ENCODE measurements around the gene MRPL10. TPM values are rescaled to one million over a fixed set of nuclear protein-coding genes. Genes with fewer than 3 reads are reported as not detected.
A peak's percentile ranks its signal among the peaks of the same experiment; 100 is the strongest.

MRPL10 gene
- total RNA-seq, 1 experiment from 2014 or later, result 67.2 TPM

GRCh38 chr17:47878203-47879027 lies 47.1 kb upstream of the MRPL10 start:
- no peak overlapping the region for H4K91ac ChIP-seq (ENCODE audit: insufficient read length, low read depth, low read length)
- no peak overlapping the region for H3K9ac ChIP-seq (ENCODE audit: extremely low read depth, insufficient read length, low read length)
- no peak overlapping the region for H2BK5ac ChIP-seq (ENCODE audit: insufficient read length, low read length)
- H3K4me2 ChIP-seq (ENCODE audit: insufficient read depth, insufficient read length, low read length), result no peak overlapping the region
- H2AK5ac ChIP-seq (ENCODE audit: insufficient read length, low read length), result no peak overlapping the region
- H3K27me3 ChIP-seq (ENCODE audit: insufficient read depth, low read length), result no peaks in the 10 kb centered on the region; the same call in 1 of the 2 replicates
- Mint-ChIP-seq H3K36me3 (ENCODE audit: insufficient read depth in 1 of 3, low read depth in 3 of 3) (no peaks in the 10 kb centered on the region), H3K4me1 (peaks cover 31 to 43% of the 10 kb centered on the region in 2 experiments), H3K27ac (no peak overlapping the region; a peak in 1 of 7 replicates), H3K27me3 (ENCODE audit: low read depth) (peaks cover 57% of the 10 kb centered on the region), H3K4me3 (no peak overlapping the region), H3K9me3 (no peaks in the 10 kb centered on the region)
- no peaks in the 10 kb centered on the region for H3K79me2 ChIP-seq (ENCODE audit: insufficient read depth, low read length)
- no CpG with 5 or more reads among the region's 10 CpGs for WGBS (ENCODE audit: extremely low coverage, insufficient read length, low lambda C conversion rate)
- DNase-seq, result peak; percentile 33
- no peak overlapping the region for H3K4ac ChIP-seq (ENCODE audit: low read depth, low read length)
- no peak overlapping the region for H3T11ph ChIP-seq (ENCODE audit: low read length)
- TF ChIP-seq CTCF (conservative IDR thresholded peaks at IDR 0.05), result no peak
- H4K8ac ChIP-seq (replicated peaks; ENCODE audit: insufficient read length, low read depth, low read length), result no peak overlapping the region
- H2BK20ac ChIP-seq (ENCODE audit: low read depth, low read length, poor library complexity, severe bottlenecking), result no peak overlapping the region
- no peak overlapping the region for H3K23ac ChIP-seq (ENCODE audit: insufficient read length, low read depth, low read length)
- no peaks in the 10 kb centered on the region for H3K79me1 ChIP-seq (ENCODE audit: insufficient read depth, low read depth, low read length, poor library complexity, severe bottlenecking)
- no peak overlapping the region for H2BK120ac ChIP-seq (ENCODE audit: low read depth, low read length, poor library complexity, severe bottlenecking)
- H3K14ac ChIP-seq (ENCODE audit: insufficient read depth, low read length), result no peak overlapping the region
- H4K5ac ChIP-seq (ENCODE audit: insufficient read length, low read depth, low read length), result no peak overlapping the region
- no peak overlapping the region for H3K56ac ChIP-seq (ENCODE audit: insufficient read length, low read depth, low read length)
- H2BK15ac ChIP-seq (ENCODE audit: low read depth, low read length), result no peak overlapping the region
- H2BK12ac ChIP-seq (ENCODE audit: insufficient read length, low read depth, low read length), result no peak overlapping the region
- no peaks in the 10 kb centered on the region for H4K20me1 ChIP-seq (ENCODE audit: control insufficient read depth, insufficient read depth, insufficient read length)
- H3K23me2 ChIP-seq (ENCODE audit: insufficient read length, low read depth, low read length, poor library complexity, severe bottlenecking), result no peaks in the 10 kb centered on the region
- peaks cover 7% of the 10 kb centered on the region; the same call in 1 of the 2 replicates for H3K4me1 ChIP-seq (ENCODE audit: insufficient read depth, low read length)
- H3K18ac ChIP-seq (ENCODE audit: insufficient read length, low read depth, low read length), result no peak overlapping the region
- H3K27ac ChIP-seq (ENCODE audit: insufficient read length, low read depth, low read length), result no peak overlapping the region
- no peaks in the 10 kb centered on the region for H3K9me3 ChIP-seq (ENCODE audit: control insufficient read depth, low read depth, low read length)
- H2AFZ ChIP-seq (ENCODE audit: low read length), result no peak overlapping the region

All from H9 (cell line).